ENCODE measurements around the gene DIAPH2. TPM values are rescaled to one million over a fixed set of nuclear protein-coding genes. Genes with fewer than 3 reads are reported as not detected.

DIAPH2 gene
- total RNA-seq, 4 donors from 2014 or later = 16.7 to 27.3 (median 20.3) TPM

- DNase-seq (ENCODE audit: low spot score in 2 of 2) = no peak
- intact Hi-C loops (cut with DNase I; ENCODE audit: low total_unique reads) = no loop called here
- TF ChIP-seq POLR2A (IDR thresholded peaks at IDR 0.05) = no peak
- no peak for TF ChIP-seq CTCF (IDR thresholded peaks at IDR 0.05)
- no peak overlapping the region for H3K4me3 ChIP-seq (ENCODE audit: low read depth, poor library complexity, severe bottlenecking)
Observed at GRCh38 chrX:97229318-97229717, 544.7 kb downstream of the DIAPH2 start.

GRCh38 chrX:97230948-97231347 is 546.3 kb downstream of the DIAPH2 start:
- WGBS, 2 donors = 78 to 87% methylated on average over 3 of the region's 3 CpGs
- intact Hi-C loops (cut with DNase I; ENCODE audit: low total_unique reads) = no loop called here
- no peak for DNase-seq (ENCODE audit: low spot score in 2 of 2)
- TF ChIP-seq POLR2A (IDR thresholded peaks at IDR 0.05) (no peak), CTCF (IDR thresholded peaks at IDR 0.05) (no peak)
- no peak overlapping the region for H3K4me3 ChIP-seq (ENCODE audit: low read depth, poor library complexity, severe bottlenecking)

GRCh38 chrX:97234471-97235081 is 549.9 kb downstream of the DIAPH2 start:
- TF ChIP-seq POLR2A (IDR thresholded peaks at IDR 0.05) (no peak), CTCF (IDR thresholded peaks at IDR 0.05) (no peak)
- DNase-seq (ENCODE audit: low spot score in 2 of 2) = no peak
- intact Hi-C loops (cut with DNase I; ENCODE audit: low total_unique reads) = no loop called here
- WGBS, 2 donors = 86 to 97% methylated on average over 3 of the region's 3 CpGs
- no peak overlapping the region for H3K4me3 ChIP-seq (ENCODE audit: low read depth, poor library complexity, severe bottlenecking)

- DNase-seq (ENCODE audit: low spot score in 2 of 2) = no peak
- intact Hi-C loops (cut with DNase I; ENCODE audit: low total_unique reads) = no loop called here
- no peak overlapping the region for H3K4me3 ChIP-seq (ENCODE audit: low read depth, poor library complexity, severe bottlenecking)
- TF ChIP-seq CTCF (IDR thresholded peaks at IDR 0.05) = no peak
- TF ChIP-seq POLR2A (IDR thresholded peaks at IDR 0.05) = no peak
- 64 to 75% methylated on average over 5 of the region's 5 CpGs for WGBS, 2 donors
Observed at GRCh38 chrX:97238632-97239031, 554.0 kb downstream of the DIAPH2 start.

GRCh38 chrX:97252111-97252510 is 567.5 kb downstream of the DIAPH2 start:
- 66 to 71% methylated on average over 3 of the region's 3 CpGs for WGBS, 2 donors
- no peak for DNase-seq (ENCODE audit: low spot score in 2 of 2)
- no peak overlapping the region for H3K4me3 ChIP-seq (ENCODE audit: low read depth, poor library complexity, severe bottlenecking)
- TF ChIP-seq CTCF (IDR thresholded peaks at IDR 0.05) (no peak), POLR2A (IDR thresholded peaks at IDR 0.05) (no peak)
- intact Hi-C loops (cut with DNase I; ENCODE audit: low total_unique reads) = no loop called here

GRCh38 chrX:97260679-97261078 is 576.0 kb downstream of the DIAPH2 start:
- H3K4me3 ChIP-seq (ENCODE audit: low read depth, poor library complexity, severe bottlenecking) = no peak overlapping the region
- TF ChIP-seq POLR2A (IDR thresholded peaks at IDR 0.05) = no peak
- TF ChIP-seq CTCF (IDR thresholded peaks at IDR 0.05) = no peak
- 69 to 80% methylated on average over 5 of the region's 5 CpGs for WGBS, 2 donors
- no peak for DNase-seq (ENCODE audit: low spot score in 2 of 2)
- intact Hi-C loops (cut with DNase I; ENCODE audit: low total_unique reads) = no loop called here
